ENCODE results near the gene AFG1L.

Gene AFG1L

GRCh38 chr6:108566406-108566805, 271.6 kb downstream of the AFG1L start:
- TF ChIP-seq SPI1 (IDR thresholded peaks at IDR 0.05; ENCODE audit: low read depth, low read length) = no peak
- FAIRE-seq = no peak
- no peak for DNase-seq (ENCODE audit: insufficient read length, low spot score)

- FAIRE-seq = no peak
These were observed 273.2 kb downstream of the AFG1L start for GRCh38 chr6:108568101-108568500.

GRCh38 chr6:108568551-108569305, 273.9 kb downstream of the AFG1L start:
- FAIRE-seq = no peak
- DNase-seq (ENCODE audit: insufficient read length, low spot score) = no peak
- TF ChIP-seq TAF1 (IDR thresholded peaks at IDR 0.05; ENCODE audit: low read depth, low read length) (no peak), SPI1 (IDR thresholded peaks at IDR 0.05; ENCODE audit: low read depth, low read length) (no peak)

More at GRCh38 chr6:108568101-108568500, 273.2 kb downstream of the AFG1L start:
- TF ChIP-seq PAX5 (IDR thresholded peaks at IDR 0.05; ENCODE audit: insufficient read depth, low read length, severe bottlenecking) = no peak
- no peak for TF ChIP-seq SPI1 (IDR thresholded peaks at IDR 0.05; ENCODE audit: low read depth, low read length)
- no peak for TF ChIP-seq POLR2A (IDR thresholded peaks at IDR 0.05; ENCODE audit: low read depth, low read length)
- no peak for TF ChIP-seq POLR2AphosphoS5 (IDR thresholded peaks at IDR 0.05; ENCODE audit: low read depth, low read length)
- TF ChIP-seq TAF1 (IDR thresholded peaks at IDR 0.05; ENCODE audit: low read depth, low read length) = no peak
- TF ChIP-seq POU2F2 (IDR thresholded peaks at IDR 0.05; ENCODE audit: low read depth, low read length) = no peak
- DNase-seq (ENCODE audit: insufficient read length, low spot score) = no peak

- TF ChIP-seq SPI1 (IDR thresholded peaks at IDR 0.05; ENCODE audit: low read depth, low read length) = no peak
- TF ChIP-seq POLR2A (IDR thresholded peaks at IDR 0.05; ENCODE audit: low read depth, low read length) = no peak
- no peak for TF ChIP-seq PAX5 (IDR thresholded peaks at IDR 0.05; ENCODE audit: insufficient read depth, low read length, severe bottlenecking)
- no peak for TF ChIP-seq POU2F2 (IDR thresholded peaks at IDR 0.05; ENCODE audit: low read depth, low read length)
- TF ChIP-seq TAF1 (IDR thresholded peaks at IDR 0.05; ENCODE audit: low read depth, low read length) = no peak
- TF ChIP-seq POLR2AphosphoS5 (IDR thresholded peaks at IDR 0.05; ENCODE audit: low read depth, low read length) = no peak
- DNase-seq (ENCODE audit: insufficient read length, low spot score) (no peak), FAIRE-seq (no peak)
These were observed 275.7 kb downstream of the AFG1L start for GRCh38 chr6:108570517-108570916.

GRCh38 chr6:108574457-108575141, 279.7 kb downstream of the AFG1L start:
- DNase-seq (ENCODE audit: insufficient read length, low spot score) (no peak), FAIRE-seq (no peak)
- no peak for TF ChIP-seq SPI1 (IDR thresholded peaks at IDR 0.05; ENCODE audit: low read depth, low read length)
- no peak for TF ChIP-seq POLR2AphosphoS5 (IDR thresholded peaks at IDR 0.05; ENCODE audit: low read depth, low read length)
- TF ChIP-seq POU2F2 (IDR thresholded peaks at IDR 0.05; ENCODE audit: low read depth, low read length) = no peak
- no peak for TF ChIP-seq POLR2A (IDR thresholded peaks at IDR 0.05; ENCODE audit: low read depth, low read length)
- TF ChIP-seq TAF1 (IDR thresholded peaks at IDR 0.05; ENCODE audit: low read depth, low read length) = no peak
- TF ChIP-seq PAX5 (IDR thresholded peaks at IDR 0.05; ENCODE audit: insufficient read depth, low read length, severe bottlenecking) = no peak

All from GM12891 (cell line).